Common myeloid progenitor, CD34-positive (primary cell): ENCODE data around the gene CD300A.

Experiments used
- CTCF ChIA-PET: fragments of 350-600 bp; sonication (Branson Sonifier 250); formaldehyde crosslinking; loops from one replicate; lab custom pipeline; 2021; ENCODE audit warnings: antibody characterized with exemption; lab: Charles Lee
- POLR2A ChIA-PET: fragments of 350-600 bp; sonication (Branson Sonifier 250); formaldehyde crosslinking; loops from one replicate; lab custom pipeline; 2021; ENCODE audit warnings: antibody characterized with exemption; lab: Charles Lee
- DNase-seq, 3 donors: peaks; one replicate each; pipeline versions ENCODE4 v3.0.0 to v3.0.0-alpha.2; 2013
- H3K27ac ChIP-seq, 2 experiments: 1 replicate in 1 of 2; 2 replicates in 1 of 2; pipeline ENCODE4 v1.7.0; 2013; ENCODE audit warnings: inconsistent platforms in 2 of 2, low read length in 2 of 2, mild to moderate bottlenecking in 2 of 2, low read depth in 1 of 2, moderate library complexity in 1 of 2; ENCODE audit not compliant: severe bottlenecking in 2 of 2, insufficient read depth in 1 of 2, poor library complexity in 1 of 2
- H3K27me3 ChIP-seq, 5 experiments: replicated peaks in 2 of 5; 1 replicate in 3 of 5; 2 replicates in 2 of 5; pipeline versions ENCODE4 v1.6.1 to v1.7.0; 2013; ENCODE audit warnings: low read length in 4 of 5, mild to moderate bottlenecking in 2 of 5, moderate library complexity in 2 of 5, inconsistent platforms in 1 of 5; ENCODE audit not compliant: insufficient read depth in 5 of 5, control insufficient read depth in 4 of 5
- H3K36me3 ChIP-seq, 4 experiments: 1 replicate in 2 of 4; 2 replicates in 2 of 4; pipeline versions ENCODE4 v1.6.1 to v1.7.0; 2013; ENCODE audit warnings: low read length in 3 of 4, control low read depth in 1 of 4, mild to moderate bottlenecking in 1 of 4; ENCODE audit not compliant: control insufficient read depth in 4 of 4, insufficient read depth in 4 of 4
- H3K4me1 ChIP-seq, 4 experiments: 1 replicate in 3 of 4; 2 replicates in 1 of 4; pipeline versions ENCODE4 v1.6.1 to v1.7.1; 2013; ENCODE audit warnings: low read length in 3 of 4, mild to moderate bottlenecking in 3 of 4, control low read depth in 1 of 4, inconsistent platforms in 1 of 4, moderate library complexity in 1 of 4; ENCODE audit not compliant: control insufficient read depth in 4 of 4, insufficient read depth in 4 of 4; ENCODE audit errors: control extremely low read depth in 1 of 4
- H3K4me3 ChIP-seq, 7 experiments: 1 replicate in 4 of 7; 2 replicates in 3 of 7; pipeline versions ENCODE4 v1.5.1 to v1.7.0; 2013; ENCODE audit warnings: mild to moderate bottlenecking in 7 of 7, low read length in 6 of 7, moderate library complexity in 6 of 7, inconsistent platforms in 2 of 7, low read depth in 2 of 7, control low read depth in 1 of 7; ENCODE audit not compliant: insufficient read depth in 4 of 7, control insufficient read depth in 1 of 7; ENCODE audit errors: extremely low read depth in 1 of 7
- H3K9me3 ChIP-seq, 5 experiments: 1 replicate in 4 of 5; 2 replicates in 1 of 5; pipeline versions ENCODE4 v1.6.1 to v1.7.1; 2013; ENCODE audit warnings: low read length in 4 of 5, mild to moderate bottlenecking in 2 of 5, inconsistent platforms in 1 of 5, low read depth in 1 of 5, moderate library complexity in 1 of 5; ENCODE audit not compliant: control insufficient read depth in 4 of 5, insufficient read depth in 2 of 5; ENCODE audit errors: control extremely low read depth in 1 of 5
- WGBS: methylation state at CpG from one replicate; pipeline ENCODE4 v1.1.5; 2013; ENCODE audit not compliant: insufficient coverage; 5-methylcytosine and 5-hydroxymethylcytosine counted together

Gene CD300A

GRCh38 chr17:74455025-74455545 is 11.3 kb upstream of the CD300A start:
- H3K4me1 ChIP-seq, result peaks cover 0 to 43% (median 41%) of the 10 kb centered on the region in 4 experiments
- H3K27me3 ChIP-seq, result peaks cover 0 to 5% (median 0%) of the 10 kb centered on the region in 5 experiments
- DNase-seq, result no peak
- H3K9me3 ChIP-seq, result no peaks in the 10 kb centered on the region
- H3K27ac ChIP-seq, result no peak overlapping the region
- ChIA-PET POLR2A (no interaction called here), CTCF (interaction anchor here (0.8 to 10.3 kb wide), 18 partner anchors 9 to 159 kb away, joined by 3 to 184 read pairs (median 4); partner anchors contain the start of gene BTBD17)
- H3K4me3 ChIP-seq, result no peak overlapping the region
- 95% methylated on average over 5 of the region's 15 CpGs for WGBS
- no peaks in the 10 kb centered on the region for H3K36me3 ChIP-seq

- CTCF ChIA-PET, result interaction anchor here (0.8 to 10.3 kb wide), 14 partner anchors 10 to 160 kb away, joined by 3 to 184 read pairs (median 7); partner anchors contain the start of gene BTBD17
- H3K4me3 ChIP-seq, result no peak overlapping the region
- no peak overlapping the region for H3K27ac ChIP-seq
- H3K36me3 ChIP-seq, result no peaks in the 10 kb centered on the region
- peaks cover 0 to 5% (median 0%) of the 10 kb centered on the region in 5 experiments for H3K27me3 ChIP-seq
- WGBS, result 100% methylated on average over 4 of the region's 5 CpGs
- H3K9me3 ChIP-seq, result no peaks in the 10 kb centered on the region
- no peak for DNase-seq
- POLR2A ChIA-PET, result no interaction called here
- peaks cover 0 to 50% (median 47%) of the 10 kb centered on the region in 4 experiments for H3K4me1 ChIP-seq
These were observed 10.6 kb upstream of the CD300A start for GRCh38 chr17:74455821-74456220.

GRCh38 chr17:74457146-74457819 is 9.2 kb upstream of the CD300A start:
- H3K9me3 ChIP-seq, result no peaks in the 10 kb centered on the region
- peaks cover 0 to 5% (median 0%) of the 10 kb centered on the region in 5 experiments for H3K27me3 ChIP-seq
- H3K4me1 ChIP-seq, result peaks cover 1 to 61% (median 61%) of the 10 kb centered on the region in 4 experiments
- CTCF ChIA-PET, result interaction anchor here (0.6 to 10.3 kb wide), 36 partner anchors 9 to 161 kb away, joined by 3 to 184 read pairs (median 5); partner anchors contain the start of genes BTBD17, CD300A and CD300C
- 36% methylated on average over 12 of the region's 18 CpGs for WGBS
- H3K4me3 ChIP-seq, result peak overlapping the region in 1 of 7 experiments; percentile 6
- POLR2A ChIA-PET, result no interaction called here
- H3K27ac ChIP-seq, result no peak overlapping the region
- DNase-seq, result peak in 2 of 3 donors; percentile 72 to 80
- H3K36me3 ChIP-seq, result no peaks in the 10 kb centered on the region

- Histone ChIP-seq H3K27ac (no peak overlapping the region), H3K9me3 (no peaks in the 10 kb centered on the region), H3K4me1 (peaks cover 2 to 66% (median 64%) of the 10 kb centered on the region in 4 experiments), H3K27me3 (peaks cover 0 to 3% (median 0%) of the 10 kb centered on the region in 5 experiments), H3K36me3 (no peaks in the 10 kb centered on the region), H3K4me3 (peak overlapping the region in 1 of 7 experiments; percentile 6)
- no peak for DNase-seq
- CTCF ChIA-PET, result interaction anchor here (0.7 to 10.3 kb wide), 26 partner anchors 8 to 157 kb away, joined by 3 to 184 read pairs (median 7); partner anchors contain the start of genes BTBD17 and CD300A
- 28% methylated on average over 3 of the region's 6 CpGs for WGBS
- POLR2A ChIA-PET, result interaction anchor here (0.6 kb wide), 1 partner anchor 142 kb away, joined by 3 read pairs; no protein-coding TSS in a partner anchor
These were observed 8.6 kb upstream of the CD300A start for GRCh38 chr17:74457820-74458166.

- ChIA-PET POLR2A (interaction anchor here (0.7 kb wide), 1 partner anchor 33 kb away, joined by 3 read pairs; no protein-coding TSS in a partner anchor), CTCF (interaction anchor here (0.8 to 10.3 kb wide), 15 partner anchors 12 to 97 kb away, joined by 3 to 184 read pairs (median 8); partner anchors contain the start of gene BTBD17)
These were observed 7.6 kb upstream of the CD300A start for GRCh38 chr17:74458835-74459234.

GRCh38 chr17:74459622-74460021 is 6.8 kb upstream of the CD300A start:
- no peaks in the 10 kb centered on the region for H3K9me3 ChIP-seq
- H3K27ac ChIP-seq, result no peak overlapping the region
- H3K27me3 ChIP-seq, result no peaks in the 10 kb centered on the region
- no peak for DNase-seq
- H3K4me1 ChIP-seq, result peaks cover 9 to 71% (median 68%) of the 10 kb centered on the region in 4 experiments
- H3K4me3 ChIP-seq, result no peak overlapping the region
- 92% methylated on average over 7 of the region's 7 CpGs for WGBS
- H3K36me3 ChIP-seq, result no peaks in the 10 kb centered on the region
- CTCF ChIA-PET, result interaction anchor here (0.8 to 10.3 kb wide), 13 partner anchors 11 to 98 kb away, joined by 3 to 184 read pairs (median 8); partner anchors contain the start of gene BTBD17
- POLR2A ChIA-PET, result no interaction called here

More at GRCh38 chr17:74458835-74459234, 7.6 kb upstream of the CD300A start:
- Histone ChIP-seq H3K9me3 (no peaks in the 10 kb centered on the region), H3K27me3 (no peaks in the 10 kb centered on the region), H3K36me3 (no peaks in the 10 kb centered on the region), H3K4me1 (peaks cover 4 to 69% (median 65%) of the 10 kb centered on the region in 4 experiments), H3K27ac (no peak overlapping the region), H3K4me3 (no peak overlapping the region)
- DNase-seq, result peak in 1 of 3 donors; percentile 48
- WGBS, result 60% methylated on average over 1 of the region's 3 CpGs
